Stimulated activated CD4-positive, alpha-beta T cell treated with anti-CD3 and anti-CD28 coated beads, Interleukin-12 subunit alpha, Interleukin-12 subunit beta, amount 100 ng/mL, for 48 hours (primary cell): ENCODE results near the gene GRID1.
A peak's percentile ranks its signal among the peaks of the same experiment; 100 is the strongest.

Experiments
- DNase-seq, 3 donors: peaks; one replicate each; pipeline ENCODE4 v3.0.0-alpha.2; 2020; ENCODE audit warnings: low read depth in 2 of 3, low spot score in 1 of 3

The GRID1 gene

DNA sequence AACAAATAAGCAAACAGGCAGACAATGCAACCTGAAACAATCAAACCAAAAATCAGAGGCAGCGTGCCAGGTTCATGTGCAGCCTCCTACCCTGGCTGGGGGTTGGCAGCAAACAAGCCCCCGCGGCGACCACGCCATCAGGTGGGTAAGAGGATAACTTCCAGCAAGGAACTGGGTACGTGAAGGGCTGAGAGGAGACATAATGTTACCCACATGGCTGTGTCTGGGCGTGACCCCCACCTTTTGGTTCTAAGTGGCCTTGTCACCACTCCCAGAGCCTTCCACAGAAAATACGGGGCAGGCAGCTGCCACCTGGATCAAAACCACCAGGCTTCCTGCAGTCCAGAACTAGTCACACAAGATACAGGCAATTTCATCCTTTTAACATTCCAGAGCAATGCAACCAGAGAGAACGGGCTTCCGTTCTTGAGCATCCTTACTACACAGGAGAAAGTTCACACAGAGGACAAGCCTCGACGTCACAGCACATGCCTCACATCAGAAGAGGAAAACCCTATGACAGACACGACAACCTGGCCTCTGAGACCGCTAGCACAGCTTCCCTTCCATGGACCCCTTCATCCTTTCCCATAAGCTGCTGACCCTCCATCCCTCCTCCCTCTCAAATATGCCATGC, 171.0 kb downstream of the GRID1 start:
- no peak for DNase-seq

GRCh38 chr10:86194684-86195083, 171.9 kb downstream of the GRID1 start:
- DNase-seq, result no peak

DNA sequence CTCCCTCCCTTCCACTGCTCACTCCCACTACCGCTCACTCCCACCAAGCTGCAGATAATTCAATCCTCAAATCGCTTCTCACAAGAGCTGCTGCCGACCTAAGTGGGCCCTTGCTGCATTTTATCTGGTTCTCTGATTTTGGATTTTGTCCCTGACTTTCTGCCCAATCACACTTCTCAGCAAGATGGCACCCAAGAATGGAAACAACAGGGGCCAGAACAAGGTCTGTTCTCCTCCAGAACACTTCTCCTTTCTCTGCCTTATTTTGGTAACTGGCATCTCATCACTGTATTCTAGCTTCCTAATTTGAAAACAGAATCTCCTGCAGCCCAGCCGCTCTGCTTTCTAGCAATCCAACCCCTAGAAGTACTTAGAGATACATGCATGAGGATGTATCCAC, 172.8 kb downstream of the GRID1 start:
- no peak for DNase-seq

DNA sequence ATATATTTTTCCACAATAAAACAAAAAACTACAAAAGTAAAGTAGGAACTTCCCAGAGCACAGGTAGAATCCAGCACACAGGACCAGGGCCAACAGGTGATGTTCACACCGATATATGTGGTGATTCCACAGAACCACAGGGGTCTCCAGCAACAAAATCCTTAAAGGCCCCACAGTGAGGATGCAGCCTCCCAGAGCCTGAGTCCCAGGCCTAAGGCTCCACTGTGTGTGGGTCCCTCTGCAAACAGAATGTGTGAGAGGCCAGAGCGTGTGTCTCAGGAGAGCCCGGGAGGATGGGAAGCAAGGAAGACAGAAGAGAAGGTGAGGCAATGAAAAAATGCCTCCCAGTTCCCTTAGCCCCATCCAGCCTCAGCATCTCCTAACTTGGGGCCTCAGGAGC, 173.9 kb downstream of the GRID1 start:
- DNase-seq, result no peak

- no peak for DNase-seq
Observed at GRCh38 chr10:86192147-86192546, 174.4 kb downstream of the GRID1 start.

DNA sequence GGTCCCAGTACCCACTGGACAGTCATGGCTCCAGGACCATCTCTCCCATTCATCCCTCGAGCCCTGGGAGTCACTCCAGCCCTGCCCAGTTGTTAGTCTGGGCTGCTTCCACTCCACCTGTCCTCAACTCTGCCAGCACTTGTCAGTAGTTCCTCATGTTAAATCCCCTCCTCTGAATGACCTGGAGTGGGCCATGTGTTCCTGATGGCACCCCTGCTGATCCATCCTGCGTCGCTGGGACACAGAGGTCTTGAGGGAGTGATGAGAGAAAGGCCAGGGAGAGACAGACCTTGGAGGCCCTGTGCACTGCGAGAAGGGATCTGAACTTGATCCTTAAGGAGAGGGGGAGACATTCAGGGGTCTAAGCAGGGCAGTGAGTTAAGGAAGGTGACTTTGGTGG, 174.9 kb downstream of the GRID1 start:
- no peak for DNase-seq

DNA sequence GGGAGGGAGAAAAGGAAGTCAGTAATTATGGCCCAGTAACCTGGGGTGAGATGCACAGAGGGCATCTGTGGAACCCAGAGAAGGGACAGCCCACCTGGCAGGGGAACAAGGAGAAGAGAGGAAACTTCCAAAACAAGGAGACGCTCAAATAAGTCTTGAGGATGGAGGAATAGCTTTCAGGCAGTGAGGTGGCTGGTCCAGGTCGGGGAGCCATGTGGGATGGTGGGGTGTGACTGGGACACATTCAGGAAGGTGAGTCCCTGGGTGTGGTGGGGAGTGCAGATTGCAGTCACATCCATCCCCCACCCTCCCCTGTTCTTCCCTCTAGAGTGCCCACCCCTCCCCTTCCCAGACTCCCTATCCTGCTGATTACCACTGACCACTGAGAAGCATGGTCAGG, 175.4 kb downstream of the GRID1 start:
- no peak for DNase-seq

- no peak for DNase-seq
Observed at GRCh38 chr10:86190291-86190690, 176.3 kb downstream of the GRID1 start.

DNA sequence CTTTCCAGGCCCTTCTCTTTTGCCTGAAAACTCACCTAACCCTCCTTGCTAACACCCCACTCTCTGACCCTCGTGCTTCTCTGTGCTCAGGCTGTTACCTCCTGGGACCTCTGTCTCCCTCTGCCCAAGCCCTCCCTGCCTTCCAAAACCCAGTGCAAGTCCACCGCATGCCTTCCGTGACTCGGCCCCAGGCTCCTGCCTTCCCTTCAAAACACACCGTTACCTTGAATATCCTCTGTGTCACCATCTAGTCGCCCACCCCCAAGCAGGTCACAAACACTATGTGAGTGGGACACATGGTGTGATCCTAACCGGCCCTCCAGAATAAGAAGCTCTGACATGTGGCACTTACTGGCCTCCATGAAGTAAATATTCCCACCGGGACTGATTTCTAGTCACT, 176.7 kb downstream of the GRID1 start:
- DNase-seq, result no peak

- DNase-seq, result no peak
Observed at GRCh38 chr10:86188796-86189558, 177.6 kb downstream of the GRID1 start.

- DNase-seq, result no peak
Observed at GRCh38 chr10:86188326-86188725, 178.3 kb downstream of the GRID1 start.

GRCh38 chr10:86187499-86188239, 178.9 kb downstream of the GRID1 start:
- no peak for DNase-seq

- no peak for DNase-seq
Observed at GRCh38 chr10:86186633-86187032, 180.0 kb downstream of the GRID1 start.

- DNase-seq, result no peak
Observed at GRCh38 chr10:86182595-86182994, 184.0 kb downstream of the GRID1 start.

GRCh38 chr10:86182150-86182549, 184.4 kb downstream of the GRID1 start:
- DNase-seq, result no peak

- DNase-seq, result no peak
Observed at GRCh38 chr10:86180861-86181260, 185.7 kb downstream of the GRID1 start.

DNA sequence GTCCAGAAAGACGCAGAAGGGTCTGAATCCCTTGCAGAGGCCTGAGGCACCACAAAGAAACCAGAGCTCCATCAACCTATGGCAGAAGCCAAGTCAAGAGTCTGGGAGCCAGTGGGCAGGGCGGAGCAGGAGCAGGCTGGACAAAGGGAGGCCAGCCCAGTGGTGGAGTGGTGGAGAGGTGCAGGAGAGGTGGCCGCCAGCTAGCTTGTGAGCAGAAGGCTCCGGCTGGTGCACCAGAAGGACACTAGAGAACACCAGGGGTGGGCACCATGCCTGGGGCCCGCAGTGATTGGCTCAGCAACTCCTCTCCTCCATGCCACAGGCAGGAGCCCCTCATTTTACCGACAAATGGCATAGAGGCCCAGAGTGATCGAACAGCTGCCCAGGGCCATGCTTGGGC, 186.6 kb downstream of the GRID1 start:
- DNase-seq, result no peak

DNA sequence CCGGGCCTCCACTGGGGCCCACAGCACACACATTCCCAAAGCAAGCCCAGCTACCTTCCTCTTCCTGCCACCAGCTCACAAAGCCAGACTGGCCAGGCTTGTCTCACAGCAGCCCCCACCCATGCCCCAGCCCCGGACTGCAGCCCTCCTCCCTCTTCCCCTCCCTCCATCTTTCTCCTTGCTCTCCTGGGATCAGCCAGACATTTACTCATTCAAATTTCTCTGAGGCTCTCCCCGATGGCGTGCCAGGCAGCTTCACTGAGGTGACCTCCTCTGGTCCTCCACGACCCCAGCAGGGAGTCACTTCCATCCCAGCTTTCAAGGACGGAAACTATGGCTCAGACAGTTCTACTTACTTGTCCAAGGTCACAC, 187.5 kb downstream of the GRID1 start:
- DNase-seq, result no peak

GRCh38 chr10:86178401-86179152, 188.0 kb downstream of the GRID1 start:
- DNase-seq, result peak in 1 of 3 donors; percentile 1

GRCh38 chr10:86177537-86178155, 188.9 kb downstream of the GRID1 start:
- no peak for DNase-seq
